ENCODE measurements around the gene ELOVL1.

GRCh38 chr1:43321331-43321891 lies 46.4 kb downstream of the ELOVL1 start:
- TF ChIP-seq CTCF (conservative IDR thresholded peaks at IDR 0.05; ENCODE audit: low read depth, low read length): no peak
- no peak for TF ChIP-seq EZH2 (IDR thresholded peaks at IDR 0.05; ENCODE audit: borderline replicate concordance, low read depth, low read length, poor library complexity, severe bottlenecking)

Data from A673 (cell line).